IPS-18c (cell line): Measurements from ENCODE around the gene NELFA.

Experiments
- H3K4me3 ChIP-seq: 2 replicates; pipeline ENCODE4 v1.7.0; 2013; ENCODE audit warnings: low read depth, mild to moderate bottlenecking, low read length, moderate library complexity; ENCODE audit not compliant: insufficient read depth
- H3K9me3 ChIP-seq: one replicate; pipeline ENCODE4 v1.6.1; 2013; ENCODE audit warnings: mild to moderate bottlenecking, low read length, moderate library complexity; ENCODE audit not compliant: control insufficient read depth, insufficient read depth

NELFA gene

DNA sequence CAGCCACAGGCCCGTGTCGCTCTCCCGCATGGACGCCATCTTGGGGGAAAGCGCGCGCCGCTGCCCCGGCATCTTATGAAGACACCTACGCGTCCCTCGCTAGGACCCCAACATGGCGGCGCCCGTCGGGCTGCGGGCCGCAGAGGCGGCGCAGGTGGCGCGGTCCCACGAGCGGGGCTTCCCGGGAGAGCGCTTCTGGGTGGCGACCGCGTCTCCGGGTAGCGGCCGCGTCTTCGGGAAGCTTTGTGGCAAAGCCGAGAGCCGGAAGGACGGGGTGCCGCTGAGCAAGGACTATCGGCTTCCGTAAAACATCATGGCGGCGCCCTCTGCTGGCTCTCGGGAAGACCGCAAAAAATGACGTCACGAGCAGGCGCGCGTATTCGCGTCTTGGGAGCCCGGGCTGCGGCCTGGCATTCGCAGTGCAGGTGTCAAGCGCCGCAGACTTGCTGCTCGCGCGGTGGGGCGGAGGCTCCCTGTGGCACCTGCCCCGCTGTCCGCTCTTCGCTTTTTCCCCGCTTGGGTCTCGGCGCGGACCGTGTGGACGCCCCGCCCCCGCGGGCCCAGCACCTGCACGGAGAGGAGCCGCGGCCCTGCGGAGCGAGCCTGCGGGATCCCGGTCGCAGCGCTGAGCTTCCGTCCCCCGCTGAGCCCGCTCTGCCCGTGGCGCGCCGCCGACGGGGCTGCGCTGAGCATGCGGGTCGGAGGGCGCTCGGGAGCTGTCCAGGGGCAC is at the start of gene NELFA:
Gene NELFA (minus strand): TSS at position 54 of the 730 bp plus-strand sequence. CDS start 15 bp downstream, at position 39.
- peak within 1 kb of the TSS; percentile 100 for H3K4me3 ChIP-seq
- H3K9me3 ChIP-seq = no peaks in the 10 kb centered on the region

DNA sequence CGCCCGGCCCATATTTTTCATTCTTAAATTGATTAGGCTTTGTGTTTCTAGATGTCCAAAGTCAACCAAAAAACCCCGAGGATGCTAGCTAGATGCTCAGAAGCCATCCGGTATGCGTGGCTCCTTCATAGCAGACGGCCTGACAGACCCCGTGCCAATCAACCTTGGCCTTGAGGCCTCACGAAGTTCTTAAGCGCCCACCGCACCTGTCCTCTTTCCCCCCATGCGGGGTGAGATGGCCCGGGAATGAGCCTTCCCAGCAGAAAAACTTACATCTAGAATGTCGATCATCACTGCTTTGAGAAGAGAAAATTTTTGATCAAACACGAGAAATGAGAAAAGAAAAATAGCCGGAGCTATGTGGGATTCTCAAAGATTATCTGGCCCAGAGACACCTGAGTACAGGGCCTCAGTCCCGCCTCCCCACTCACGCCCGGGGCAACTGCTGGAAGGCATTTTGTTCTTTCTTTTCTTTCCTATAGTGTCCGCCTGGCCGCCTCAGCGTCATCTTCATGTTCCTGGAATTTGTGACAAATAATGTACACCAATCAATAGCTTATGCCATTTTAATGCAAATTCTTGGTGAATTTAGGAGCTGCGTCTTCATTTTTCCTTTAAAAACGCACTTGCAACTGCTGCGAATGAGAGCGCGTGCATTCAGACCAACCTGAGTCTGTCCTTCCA is 48.8 kb upstream of the NELFA start:
- no peak overlapping the region for H3K4me3 ChIP-seq
- no peaks in the 10 kb centered on the region for H3K9me3 ChIP-seq

DNA sequence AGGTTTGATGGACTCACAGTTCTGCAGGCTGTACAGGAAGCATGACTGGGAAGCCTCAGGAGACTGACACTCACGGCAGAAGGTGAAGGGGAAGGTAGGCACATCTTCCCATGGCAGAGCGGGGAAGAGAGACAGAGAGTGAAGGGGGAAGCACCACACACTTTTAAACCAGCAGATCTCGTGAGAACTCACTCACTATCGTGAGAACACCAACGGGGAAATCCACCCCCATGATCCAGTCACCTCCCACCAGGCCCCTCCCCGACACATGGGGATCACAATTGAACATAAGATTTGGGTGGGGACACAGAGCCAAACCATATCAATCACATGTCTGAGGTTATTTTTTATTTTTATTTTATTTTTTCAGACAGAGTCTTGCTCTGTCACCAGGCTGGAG is 45.4 kb upstream of the NELFA start:
- Histone ChIP-seq H3K4me3 (no peak overlapping the region), H3K9me3 (no peaks in the 10 kb centered on the region)

DNA sequence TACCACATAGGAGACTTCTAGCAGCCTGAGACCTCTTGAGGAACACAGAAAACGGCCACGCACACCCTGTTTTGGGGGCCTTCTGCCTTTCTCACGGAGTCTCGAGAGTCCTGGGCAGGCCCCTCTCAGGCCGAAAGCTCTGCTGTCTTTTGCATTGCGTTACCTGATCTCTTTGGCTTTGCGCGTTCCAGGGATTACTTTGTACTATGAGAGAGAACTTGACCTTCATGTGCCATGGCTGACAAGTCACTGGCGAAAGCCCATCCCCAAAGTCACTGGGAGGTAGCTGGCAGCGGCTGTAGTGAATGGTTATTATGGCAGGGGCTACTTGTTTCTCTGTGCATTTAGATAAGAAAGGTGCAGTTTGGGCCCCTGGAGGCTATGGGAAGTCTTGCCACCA is 42.3 kb upstream of the NELFA start:
- Histone ChIP-seq H3K4me3 (no peak overlapping the region), H3K9me3 (no peaks in the 10 kb centered on the region)

DNA sequence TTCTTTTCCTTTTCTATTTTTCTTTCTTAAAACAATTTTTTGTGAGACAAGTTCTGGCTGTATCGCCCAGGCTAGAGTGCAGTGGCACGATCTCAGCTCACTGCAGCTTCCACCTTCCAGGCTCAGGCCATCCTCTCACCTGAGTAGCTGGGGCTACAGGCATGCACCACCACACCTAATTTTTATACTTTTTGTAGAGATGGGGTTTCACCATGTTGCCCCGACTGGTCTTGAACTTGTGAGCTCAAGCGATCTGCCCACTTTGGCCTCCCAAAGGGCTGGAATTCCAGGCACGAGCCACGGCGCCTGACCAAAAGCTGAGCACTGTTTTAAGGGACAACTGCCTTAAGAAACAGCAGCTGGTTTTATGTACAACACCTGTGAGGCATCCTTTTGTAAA is 41.0 kb upstream of the NELFA start:
- H3K4me3 ChIP-seq = no peak overlapping the region
- H3K9me3 ChIP-seq = no peaks in the 10 kb centered on the region

DNA sequence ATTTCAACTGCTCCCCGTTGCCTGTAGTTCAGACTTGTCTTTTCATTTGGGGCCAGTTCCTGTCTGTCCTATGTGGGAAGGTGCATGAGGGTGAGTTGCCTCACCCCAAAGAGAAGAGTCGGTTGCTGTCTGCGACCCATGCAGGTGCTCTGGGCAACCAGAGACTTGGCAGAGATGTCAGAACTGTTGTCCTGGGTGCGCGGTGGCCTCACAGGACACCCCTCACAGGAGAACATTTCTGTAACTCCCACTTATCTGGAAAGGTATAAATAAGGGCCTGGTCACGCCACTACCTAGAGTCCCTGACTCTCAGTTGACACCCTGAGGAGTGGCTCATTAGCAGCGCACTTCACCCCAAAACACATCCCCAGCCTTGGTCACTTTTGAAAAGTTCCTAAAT is 40.6 kb upstream of the NELFA start:
- no peaks in the 10 kb centered on the region for H3K9me3 ChIP-seq
- no peak overlapping the region for H3K4me3 ChIP-seq

DNA sequence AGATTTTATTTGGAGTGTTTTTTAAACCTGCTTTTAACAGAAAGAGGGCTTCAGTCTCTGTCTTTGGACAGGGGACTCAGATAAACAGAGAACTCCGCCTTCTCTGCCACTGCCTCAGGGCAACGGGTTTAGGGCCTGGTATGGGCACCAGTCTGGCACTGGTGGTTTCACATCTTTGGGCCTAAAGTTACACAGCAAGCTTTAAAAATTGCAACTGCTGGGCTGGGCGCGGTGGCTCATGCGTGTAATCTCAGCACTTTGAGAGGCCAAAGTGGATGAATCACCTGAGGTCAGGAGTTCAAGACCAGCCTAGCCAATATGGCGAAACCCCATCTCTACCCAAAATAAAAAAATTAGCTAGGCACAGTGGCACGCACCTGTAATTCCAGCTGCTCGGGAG is 40.1 kb upstream of the NELFA start:
- H3K4me3 ChIP-seq = no peak overlapping the region
- no peaks in the 10 kb centered on the region for H3K9me3 ChIP-seq

DNA sequence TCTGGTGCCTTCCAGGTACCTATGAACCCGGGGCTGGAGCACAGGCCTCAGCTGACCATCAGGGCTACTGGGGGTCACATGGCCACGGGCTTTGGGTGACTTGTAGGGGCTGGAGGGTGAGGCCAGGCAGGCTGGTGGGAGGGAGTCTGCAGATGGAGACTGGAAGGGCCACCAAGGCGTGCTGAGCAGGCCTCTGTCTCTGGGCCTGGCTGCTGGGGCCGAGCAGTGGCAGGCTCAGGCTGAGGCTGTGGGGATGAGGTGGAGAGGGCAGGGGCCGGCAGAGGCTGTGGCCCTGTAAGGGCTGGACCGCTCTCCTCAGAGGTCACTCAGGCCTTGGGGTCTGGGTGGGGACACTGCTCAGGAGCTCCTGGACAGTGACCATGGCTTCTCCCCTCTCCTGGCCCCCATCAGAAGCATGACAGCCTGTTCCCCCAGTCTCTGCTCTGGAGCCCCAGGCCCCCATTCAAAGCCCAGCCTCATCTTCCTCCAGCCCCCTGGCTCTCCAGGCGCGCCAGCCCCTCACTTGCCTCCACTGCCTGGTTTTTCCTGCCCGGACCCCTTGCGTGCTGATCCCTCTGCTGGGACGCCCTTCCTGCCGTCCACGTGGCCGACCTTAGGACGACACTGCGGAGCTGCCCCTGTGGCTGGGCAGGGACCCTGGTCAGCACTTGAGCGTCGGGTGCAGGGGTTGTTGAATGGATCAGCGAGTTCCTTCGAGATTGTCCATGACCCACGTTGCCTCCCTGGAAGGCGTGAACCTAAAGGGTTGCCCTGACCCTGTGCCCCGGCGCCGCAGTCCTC is 39.2 kb upstream of the NELFA start:
- H3K9me3 ChIP-seq = no peaks in the 10 kb centered on the region

DNA sequence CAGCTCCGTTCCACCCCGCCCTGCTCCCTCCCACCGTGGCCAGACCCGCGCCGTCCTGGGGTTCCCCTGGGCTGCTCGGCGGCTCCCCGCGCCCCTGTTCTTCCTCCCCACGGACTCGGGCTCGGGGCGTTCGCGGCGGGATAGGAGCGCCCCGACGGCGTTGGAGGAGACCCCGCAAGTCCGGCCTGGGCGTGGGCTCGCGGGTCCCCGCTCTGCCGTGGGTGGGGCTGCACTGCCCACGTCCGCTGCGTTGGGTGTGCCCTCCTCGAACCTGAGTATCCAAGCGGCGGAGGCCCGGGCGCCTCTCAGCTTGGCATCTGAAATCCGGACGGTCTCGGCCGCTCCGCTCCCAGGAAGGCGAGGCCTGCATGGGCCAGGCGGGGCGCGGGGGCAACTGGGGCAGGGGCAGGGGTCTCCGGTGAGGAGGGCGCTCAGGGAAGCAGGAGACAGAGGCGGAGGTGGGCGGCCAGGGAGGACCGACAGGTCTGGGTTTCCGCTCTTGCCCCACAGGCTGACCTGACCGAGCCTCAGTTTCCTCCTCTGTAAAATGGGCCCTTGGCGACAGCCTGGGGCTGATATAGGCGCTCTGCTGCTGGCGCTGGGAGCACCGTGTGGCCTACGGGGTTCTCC is 38.4 kb upstream of the NELFA start:
- Histone ChIP-seq H3K4me3 (no peak overlapping the region), H3K9me3 (no peaks in the 10 kb centered on the region)

More for the DNA sequence above, 39.2 kb upstream of the NELFA start:
- H3K4me3 ChIP-seq = no peak overlapping the region

DNA sequence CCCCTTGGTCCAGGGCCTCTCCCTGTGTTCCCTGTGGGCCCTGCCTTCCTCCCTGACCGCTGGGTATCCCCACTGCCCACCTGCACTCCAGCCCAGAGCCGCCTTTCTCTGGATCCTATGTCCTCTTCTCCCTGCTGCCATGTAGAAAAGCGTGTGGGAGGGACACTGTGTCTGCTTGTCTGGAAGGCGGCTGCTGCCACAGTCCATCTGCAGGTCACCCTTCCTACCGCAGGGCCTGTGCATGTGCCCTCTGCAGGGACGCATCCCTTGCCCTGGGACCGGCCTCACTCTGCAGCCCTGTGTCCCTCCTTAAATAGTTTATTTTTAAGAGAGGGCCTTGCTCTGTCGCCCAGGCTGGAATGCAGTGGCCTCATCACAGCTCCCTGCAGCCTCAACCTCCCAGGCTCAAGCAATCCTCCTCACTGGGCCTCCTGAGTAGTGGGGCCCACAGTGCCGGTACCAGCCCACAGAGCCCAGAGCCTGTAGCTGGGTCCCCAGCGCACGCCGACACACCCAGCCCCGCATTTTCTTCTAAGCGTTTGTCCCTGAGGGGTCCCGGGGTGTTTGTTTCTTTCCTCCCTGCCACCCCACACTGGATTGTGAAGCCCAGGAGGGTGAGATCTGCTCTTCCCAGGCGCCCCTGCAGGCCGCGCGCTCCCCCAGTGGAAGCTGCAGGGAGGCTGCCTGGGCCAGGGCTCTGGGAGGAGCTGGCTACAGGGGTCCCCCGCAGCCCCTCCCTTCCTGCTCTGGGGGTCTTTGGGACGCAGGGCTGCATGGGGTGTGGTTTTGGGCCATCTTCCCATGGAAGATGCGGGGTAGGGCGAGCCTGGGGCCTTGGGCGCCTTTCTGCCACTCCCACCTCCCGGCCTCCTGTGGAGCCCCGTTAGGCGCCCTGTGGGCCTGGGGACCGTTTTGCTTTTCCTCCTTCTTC is 37.5 kb upstream of the NELFA start:
- H3K4me3 ChIP-seq = no peak overlapping the region; the same call in 1 of the 2 replicates
- no peaks in the 10 kb centered on the region for H3K9me3 ChIP-seq

DNA sequence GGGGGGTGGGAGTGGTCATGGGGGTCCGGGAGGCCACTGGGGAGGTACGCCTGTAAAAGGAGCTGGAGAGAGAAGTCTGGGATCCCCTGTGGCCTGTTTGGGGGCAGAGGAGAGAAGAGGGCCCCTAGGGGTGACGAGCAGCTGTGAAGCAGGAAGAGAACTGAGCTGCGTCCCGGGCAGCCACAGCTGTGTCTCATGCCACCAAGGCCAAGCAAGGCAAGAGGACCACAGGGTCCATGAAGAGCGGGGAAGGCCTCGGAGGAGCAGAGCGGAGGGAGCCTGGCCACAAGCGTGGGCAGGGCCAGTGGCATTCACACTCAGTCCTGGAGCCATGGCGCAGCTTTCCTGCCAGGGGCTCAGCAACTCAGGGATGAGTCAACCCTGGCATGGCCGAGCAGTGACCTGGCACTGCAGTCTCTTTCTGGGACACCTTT is 36.8 kb upstream of the NELFA start:
- no peaks in the 10 kb centered on the region for H3K9me3 ChIP-seq

DNA sequence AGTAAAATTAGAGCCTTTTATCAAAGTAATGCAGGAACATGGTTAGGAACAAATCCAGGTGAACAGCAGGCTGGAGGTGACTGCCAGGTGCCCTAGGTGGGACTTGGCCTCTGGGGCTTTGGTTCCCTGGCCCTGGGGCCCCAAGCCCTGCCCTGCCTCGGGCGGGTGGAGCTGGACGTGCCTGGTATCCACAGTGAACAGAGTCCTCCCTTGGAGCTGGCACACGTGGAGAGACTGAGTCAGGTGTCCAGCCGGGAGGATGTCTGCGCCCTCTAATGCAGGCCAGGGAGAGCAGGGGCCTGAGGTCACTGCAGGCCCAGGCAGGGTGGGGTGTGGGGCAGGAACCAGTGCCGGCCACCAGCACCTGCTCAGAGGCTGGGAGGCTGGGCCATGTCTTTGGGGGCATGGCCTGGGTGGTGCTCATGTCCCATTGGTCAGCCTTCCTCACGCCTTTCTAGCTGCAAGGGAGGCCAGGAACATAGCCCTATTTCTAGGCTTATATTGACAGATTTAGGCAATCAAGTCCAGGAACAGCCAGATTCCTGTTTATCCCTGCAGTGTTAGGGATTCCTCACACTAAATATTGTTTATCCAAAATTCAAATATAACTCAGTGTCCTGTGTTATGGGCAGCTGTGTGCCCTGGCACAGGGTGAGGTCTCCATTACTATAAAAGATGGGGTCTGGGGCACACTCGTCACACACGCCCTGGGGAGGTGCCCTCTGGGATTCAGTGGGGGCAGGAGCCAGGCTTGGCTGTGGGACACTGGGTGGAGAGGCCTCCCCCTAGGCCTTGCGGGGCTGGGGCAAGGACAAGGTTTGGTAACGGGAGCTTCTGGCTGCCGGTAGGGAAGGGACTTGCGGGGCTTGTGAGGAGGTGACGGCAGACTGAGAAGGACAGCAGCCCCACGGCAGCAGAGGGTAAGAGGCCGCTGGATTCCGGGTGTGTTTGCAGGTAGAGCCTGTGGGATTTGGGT is 36.1 kb upstream of the NELFA start:
- Histone ChIP-seq H3K4me3 (no peak overlapping the region), H3K9me3 (no peaks in the 10 kb centered on the region)

More for the DNA sequence above, 36.8 kb upstream of the NELFA start:
- no peak overlapping the region for H3K4me3 ChIP-seq

DNA sequence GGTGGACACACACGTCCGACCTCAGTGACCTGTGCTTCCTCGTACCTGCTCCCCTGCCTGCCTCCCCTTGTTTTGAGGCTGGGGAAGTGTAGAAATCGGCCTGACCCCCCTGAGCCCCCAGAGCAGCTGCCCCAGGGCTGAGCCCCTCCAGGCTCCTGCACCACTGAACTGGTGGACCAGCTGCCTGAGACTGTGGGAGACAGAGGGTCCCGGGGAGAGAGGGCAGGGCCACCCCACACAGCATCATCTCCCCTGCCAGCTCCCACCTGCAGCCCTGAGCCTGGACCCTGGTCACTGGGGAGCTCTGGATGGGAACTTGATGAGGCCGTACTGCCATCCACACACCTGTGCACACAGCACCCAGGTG is 35.3 kb upstream of the NELFA start:
- Histone ChIP-seq H3K4me3 (no peak overlapping the region), H3K9me3 (peaks cover 2% of the 10 kb centered on the region)

DNA sequence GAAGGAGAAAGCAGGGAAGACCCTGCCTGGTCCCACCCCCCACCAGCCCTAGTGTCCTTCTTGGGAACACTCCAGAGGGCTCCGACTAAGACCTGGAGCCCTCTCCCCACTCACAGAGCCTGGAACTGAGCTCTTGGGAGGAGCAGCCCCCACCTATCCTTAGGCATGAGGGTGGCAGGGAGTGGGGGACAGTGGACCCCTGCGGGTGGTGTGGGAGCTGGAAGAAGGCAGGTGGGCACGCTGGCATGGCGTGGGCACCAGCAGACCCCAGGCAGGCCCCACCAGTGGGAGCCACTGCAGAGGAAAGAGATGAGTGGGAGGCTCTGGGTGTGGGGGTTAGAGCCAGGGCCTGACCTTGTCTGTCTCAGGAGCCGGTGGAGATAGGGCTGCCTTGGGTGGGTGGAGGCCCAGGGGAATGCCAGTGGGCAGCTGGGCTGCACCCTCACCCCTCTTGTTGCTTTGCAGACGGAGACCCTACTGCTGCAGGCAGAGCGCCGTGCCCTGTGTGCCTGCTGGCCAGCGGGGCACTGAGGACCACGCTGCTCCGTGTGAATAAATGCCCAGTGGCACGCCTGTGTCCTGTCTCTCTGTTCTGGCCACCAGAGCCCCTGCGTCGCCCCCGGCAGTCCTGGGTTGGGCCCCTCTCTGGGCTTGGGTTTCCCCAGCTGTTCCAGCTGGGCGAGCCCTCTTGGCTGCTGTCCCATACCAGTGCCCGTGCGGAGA is 34.8 kb upstream of the NELFA start:
- no peak overlapping the region for H3K4me3 ChIP-seq
- H3K9me3 ChIP-seq = peaks cover 2% of the 10 kb centered on the region

DNA sequence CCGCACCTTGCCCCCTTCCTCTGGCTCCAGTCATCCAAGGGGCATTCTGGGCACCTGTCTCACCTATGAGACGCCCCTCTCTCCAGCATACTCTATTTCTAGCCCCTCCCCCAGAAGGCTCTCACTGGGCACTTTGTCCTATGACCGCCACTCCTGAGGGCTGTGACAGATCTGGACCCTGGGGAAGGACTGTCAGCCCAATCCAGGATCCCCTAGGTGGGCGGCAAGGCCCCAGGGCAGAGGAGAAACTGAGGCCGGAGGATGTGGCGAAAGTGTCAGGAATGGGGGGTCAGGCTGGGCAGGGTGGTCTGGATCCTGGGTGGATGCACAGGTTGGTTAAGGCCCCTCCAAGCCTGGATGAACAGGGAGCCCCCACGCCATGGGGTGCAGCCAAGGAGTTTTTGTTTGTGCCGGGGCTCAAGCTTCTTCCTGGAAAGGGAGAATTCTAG is 34.2 kb upstream of the NELFA start:
- Histone ChIP-seq H3K9me3 (peaks cover 2% of the 10 kb centered on the region), H3K4me3 (peak overlapping the region; percentile 63; the same call in 1 of the 2 replicates)
